Measurements from ENCODE around the gene TEAD1.

GRCh38 chr11:12968101-12968500 lies 293.9 kb downstream of the TEAD1 start:
- TF ChIP-seq EP300 (IDR thresholded peaks at IDR 0.05) = no peak
- no peak for TF ChIP-seq POLR2AphosphoS5 (IDR thresholded peaks at IDR 0.05)
- no peak for TF ChIP-seq CTCF (IDR thresholded peaks at IDR 0.05)
